Mesodermal cell (in vitro differentiated cells): ENCODE measurements around the gene IGFBP1.

Experiments used
- H3K27ac ChIP-seq: 2 replicates; pipeline ENCODE4 v1.7.0; 2013; ENCODE audit warnings: mild to moderate bottlenecking, low read depth, low read length, moderate library complexity; ENCODE audit not compliant: severe bottlenecking
- H3K36me3 ChIP-seq: 2 replicates; pipeline ENCODE4 v1.7.1; 2013; ENCODE audit warnings: mild to moderate bottlenecking, low read length, moderate library complexity; ENCODE audit not compliant: control insufficient read depth, insufficient read depth
- H3K4me1 ChIP-seq: one replicate; pipeline ENCODE4 v1.7.1; 2013; ENCODE audit warnings: mild to moderate bottlenecking, low read length; ENCODE audit not compliant: insufficient read depth, control insufficient read depth, poor library complexity, severe bottlenecking
- H3K4me3 ChIP-seq: 2 replicates; pipeline ENCODE4 v1.7.0; 2013; ENCODE audit warnings: low read length, control low read depth, mild to moderate bottlenecking; ENCODE audit not compliant: insufficient read depth, poor library complexity, severe bottlenecking; ENCODE audit errors: extremely low read depth
- H3K9me3 ChIP-seq: 2 replicates; pipeline ENCODE4 v1.7.1; 2013; ENCODE audit warnings: mild to moderate bottlenecking, low read length, moderate library complexity; ENCODE audit not compliant: control insufficient read depth
- whole genome bisulfite sequencing, 2 experiments: methylation state at CpG; one replicate each; pipeline ENCODE4 v1.1.5; 2013; ENCODE audit warnings: missing lambda C conversion rate in 2 of 2; ENCODE audit not compliant: insufficient coverage in 2 of 2; 5-methylcytosine and 5-hydroxymethylcytosine counted together

IGFBP1 gene

DNA sequence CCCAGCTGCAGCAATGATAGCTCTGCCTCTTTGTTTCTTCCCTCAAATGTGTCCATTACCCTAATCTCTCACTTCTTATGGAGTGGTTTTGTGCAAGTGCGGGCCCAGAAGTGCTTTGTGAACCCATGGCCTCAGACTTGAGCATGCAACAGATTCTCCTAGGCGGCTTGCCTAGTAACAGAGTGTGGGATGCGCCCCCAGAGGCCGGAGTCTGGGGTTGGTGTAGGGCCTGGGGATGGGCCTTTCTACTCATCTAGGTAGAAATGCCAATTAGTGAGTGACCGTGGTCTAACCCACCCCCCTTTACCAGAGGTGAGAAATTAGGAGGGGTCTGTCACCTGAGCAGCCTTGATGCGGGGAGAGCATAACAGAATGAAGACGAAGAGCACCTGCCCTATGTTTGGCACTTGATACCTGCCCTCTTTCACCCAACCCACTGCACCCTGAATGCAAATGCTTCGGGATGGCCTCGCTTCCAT, 7.0 kb upstream of the IGFBP1 start:
- Histone ChIP-seq H3K36me3 (no peaks in the 10 kb centered on the region), H3K4me1 (peaks cover 3% of the 10 kb centered on the region), H3K27ac (no peak overlapping the region), H3K9me3 (peaks cover 10% of the 10 kb centered on the region), H3K4me3 (no peak overlapping the region)
- 86 to 93% methylated on average over 8 of the region's 9 CpGs for WGBS, 2 experiments

DNA sequence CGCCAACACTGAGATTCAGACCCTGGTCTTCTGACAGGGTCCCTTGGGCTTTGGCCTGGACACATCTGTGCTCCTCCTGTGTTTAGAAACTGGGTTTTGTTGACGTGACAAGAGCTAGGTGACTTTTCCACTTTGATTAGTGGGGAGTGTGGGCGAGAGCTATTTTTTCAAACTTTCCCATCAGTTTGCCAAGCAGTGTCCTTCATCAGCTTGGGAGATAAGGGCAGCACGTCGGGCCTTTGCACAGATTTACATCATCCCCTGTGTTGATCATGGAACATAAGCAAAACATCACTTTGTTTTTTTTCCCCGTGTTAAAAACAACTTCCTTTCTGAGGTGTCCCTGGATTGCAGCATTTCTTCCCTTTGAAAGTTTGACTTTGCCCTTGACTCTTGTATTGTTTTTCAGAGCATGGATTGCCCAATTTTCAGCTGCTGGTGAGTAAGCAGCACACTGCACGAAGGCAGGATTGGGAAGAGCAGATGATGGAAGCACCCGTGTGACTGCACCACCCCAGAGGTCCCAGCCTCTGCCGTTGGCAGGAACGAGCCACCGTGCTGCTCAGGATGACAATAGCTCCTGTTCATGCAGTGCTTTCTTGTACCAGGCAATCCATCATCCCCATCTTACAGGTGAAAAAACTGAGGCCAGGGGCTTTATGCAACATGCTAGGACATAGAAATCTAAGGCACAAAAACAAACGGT, 6.4 kb upstream of the IGFBP1 start:
- no peaks in the 10 kb centered on the region for H3K36me3 ChIP-seq
- H3K4me1 ChIP-seq, result peaks cover 3% of the 10 kb centered on the region
- H3K9me3 ChIP-seq, result peaks cover 10% of the 10 kb centered on the region
- no peak overlapping the region for H3K4me3 ChIP-seq
- WGBS, 2 experiments, result 89 to 90% methylated on average over 12 of the region's 12 CpGs
- H3K27ac ChIP-seq, result no peak overlapping the region

DNA sequence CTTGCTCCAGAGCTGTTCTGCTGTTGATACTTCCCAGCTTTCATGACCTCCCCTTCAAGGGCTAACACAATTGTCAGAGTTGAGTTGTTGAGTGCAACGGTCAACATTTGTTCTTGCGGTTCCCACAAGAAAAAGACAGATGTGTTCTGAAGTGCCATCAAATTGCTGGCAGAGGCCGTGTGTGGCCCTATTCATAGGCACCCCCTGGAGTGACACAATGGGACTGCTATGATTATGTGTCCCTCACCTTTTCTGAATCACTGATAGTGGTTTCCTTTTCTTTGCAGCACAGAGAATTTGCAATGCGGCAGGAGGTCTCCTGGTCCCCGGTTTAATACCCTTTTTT, 5.8 kb upstream of the IGFBP1 start:
- H3K4me3 ChIP-seq, result no peak overlapping the region
- H3K27ac ChIP-seq, result no peak overlapping the region
- no peaks in the 10 kb centered on the region for H3K36me3 ChIP-seq
- H3K9me3 ChIP-seq, result peaks cover 10% of the 10 kb centered on the region
- peaks cover 3% of the 10 kb centered on the region for H3K4me1 ChIP-seq
- 60 to 74% methylated on average over 5 of the region's 5 CpGs for WGBS, 2 experiments

DNA sequence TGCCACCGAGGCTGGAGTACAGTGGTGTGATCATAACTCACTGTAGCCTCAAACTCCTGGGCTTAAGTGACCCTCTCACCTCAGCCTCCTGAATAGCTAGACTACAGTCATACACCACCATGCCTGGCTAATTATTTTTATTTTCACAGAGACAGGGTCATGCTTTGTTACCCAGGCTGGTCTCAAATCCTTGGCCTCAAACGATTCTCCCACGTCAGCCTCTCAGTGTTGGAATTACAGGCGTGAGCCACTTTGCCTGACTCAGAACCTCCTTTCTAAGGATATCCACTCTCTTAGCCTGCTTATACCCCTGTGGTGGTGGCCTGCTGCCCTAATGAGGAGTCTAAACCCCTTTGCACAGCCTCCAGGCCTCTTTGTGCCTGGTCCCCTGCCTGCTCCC, 4.2 kb upstream of the IGFBP1 start:
- Histone ChIP-seq H3K4me3 (no peak overlapping the region), H3K9me3 (no peaks in the 10 kb centered on the region), H3K4me1 (peaks cover 3% of the 10 kb centered on the region), H3K36me3 (no peaks in the 10 kb centered on the region), H3K27ac (no peak overlapping the region)
- WGBS, 2 experiments, result 73 to 92% methylated on average over 4 of the region's 4 CpGs

DNA sequence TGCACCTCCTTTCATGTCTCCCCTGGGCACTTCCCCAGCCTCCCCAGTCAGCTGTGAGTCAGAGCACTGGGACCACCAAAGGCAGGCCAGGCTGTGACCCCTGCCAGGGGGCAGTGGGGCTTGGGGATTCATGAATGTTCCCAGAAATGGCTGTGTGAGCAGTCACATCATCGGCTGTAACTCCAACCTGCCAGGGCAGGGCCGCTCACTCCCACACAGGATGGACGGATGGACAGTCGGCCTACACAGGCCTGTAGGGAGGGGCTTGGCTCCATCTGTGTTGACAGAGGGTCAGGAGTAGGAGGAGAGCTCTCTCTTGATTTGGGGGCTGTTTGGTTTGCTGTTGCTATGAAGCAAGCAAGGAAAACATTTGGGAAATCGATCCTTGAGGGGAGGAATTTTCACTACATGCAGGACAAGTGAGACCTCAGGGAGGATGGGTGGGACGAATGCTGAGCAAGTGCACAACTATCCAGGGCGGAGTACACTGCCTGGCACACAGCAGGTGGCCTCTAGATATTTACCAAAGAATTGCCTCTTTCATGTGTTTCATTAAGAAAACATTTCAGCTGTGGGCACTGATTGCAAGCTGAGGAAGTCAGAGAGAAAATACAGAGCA, 2.9 kb upstream of the IGFBP1 start:
- Histone ChIP-seq H3K4me3 (no peak overlapping the region), H3K9me3 (no peaks in the 10 kb centered on the region), H3K27ac (no peak overlapping the region), H3K36me3 (no peaks in the 10 kb centered on the region), H3K4me1 (peaks cover 11% of the 10 kb centered on the region)
- WGBS, 2 experiments, result 81 to 82% methylated on average over 4 to 7 of the region's 7 CpGs

DNA sequence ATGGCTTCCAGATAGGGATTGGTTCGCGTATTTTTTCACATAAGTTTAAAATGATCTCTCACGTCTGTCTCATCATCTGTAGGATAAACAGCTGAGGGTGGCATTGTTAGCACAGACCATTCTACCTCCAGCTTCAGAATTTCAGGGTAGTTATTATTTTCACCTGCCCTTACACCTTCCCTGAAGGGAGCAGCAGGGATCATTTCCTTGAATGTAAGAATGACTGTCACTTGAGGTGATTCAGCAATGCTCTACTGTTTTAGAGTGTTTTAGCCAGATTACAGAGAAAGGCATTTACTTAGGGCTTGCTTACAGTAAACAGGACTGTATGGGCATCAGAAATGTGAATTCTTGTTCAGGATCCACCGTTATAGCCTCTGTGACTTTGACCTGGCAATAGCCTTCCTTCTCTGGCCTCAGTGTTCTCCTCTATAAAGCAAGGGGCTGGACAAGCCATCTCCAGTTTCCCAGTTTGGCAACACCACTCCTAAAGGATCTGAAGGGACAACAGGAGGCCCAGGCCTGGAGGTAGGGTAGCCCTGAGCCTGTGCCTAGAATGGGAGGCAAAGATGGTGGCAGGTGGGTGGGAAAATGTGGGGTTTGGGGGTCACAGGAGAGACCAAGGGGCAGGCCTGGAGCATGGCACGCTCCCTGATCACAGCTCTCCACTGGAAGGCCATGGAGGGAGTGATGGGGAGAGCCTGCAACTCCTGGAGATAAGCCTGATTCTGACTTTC, 1.2 kb upstream of the IGFBP1 start:
- Histone ChIP-seq H3K9me3 (no peaks in the 10 kb centered on the region), H3K27ac (no peak overlapping the region), H3K36me3 (no peaks in the 10 kb centered on the region), H3K4me1 (peaks cover 11% of the 10 kb centered on the region), H3K4me3 (no peak overlapping the region)
- 87 to 94% methylated on average over 4 of the region's 5 CpGs for WGBS, 2 experiments

DNA sequence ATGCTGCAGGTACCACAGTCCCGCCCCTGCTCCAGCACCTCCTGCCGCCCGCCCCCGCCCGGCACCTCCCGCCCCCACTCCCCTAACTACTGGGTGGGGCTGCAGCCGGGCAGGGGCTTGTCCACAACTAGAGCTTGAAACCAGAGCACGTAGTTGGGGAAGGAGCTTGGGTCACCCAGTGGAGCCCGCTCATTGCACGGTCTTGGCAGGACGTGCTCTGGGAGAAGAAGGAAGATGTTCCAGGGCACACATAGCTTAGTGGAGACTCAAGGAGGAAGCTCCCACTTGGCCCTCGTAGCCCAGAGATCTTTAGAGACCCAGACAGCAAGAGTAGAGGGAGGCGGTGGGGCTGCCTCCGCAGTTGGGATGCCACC, 692 bp downstream of the IGFBP1 start:
- 22 to 25% methylated on average over 6 to 8 of the region's 14 CpGs for WGBS, 2 experiments
- peak overlapping the region; percentile 28 for H3K4me3 ChIP-seq
- H3K4me1 ChIP-seq, result peaks cover 11% of the 10 kb centered on the region

DNA sequence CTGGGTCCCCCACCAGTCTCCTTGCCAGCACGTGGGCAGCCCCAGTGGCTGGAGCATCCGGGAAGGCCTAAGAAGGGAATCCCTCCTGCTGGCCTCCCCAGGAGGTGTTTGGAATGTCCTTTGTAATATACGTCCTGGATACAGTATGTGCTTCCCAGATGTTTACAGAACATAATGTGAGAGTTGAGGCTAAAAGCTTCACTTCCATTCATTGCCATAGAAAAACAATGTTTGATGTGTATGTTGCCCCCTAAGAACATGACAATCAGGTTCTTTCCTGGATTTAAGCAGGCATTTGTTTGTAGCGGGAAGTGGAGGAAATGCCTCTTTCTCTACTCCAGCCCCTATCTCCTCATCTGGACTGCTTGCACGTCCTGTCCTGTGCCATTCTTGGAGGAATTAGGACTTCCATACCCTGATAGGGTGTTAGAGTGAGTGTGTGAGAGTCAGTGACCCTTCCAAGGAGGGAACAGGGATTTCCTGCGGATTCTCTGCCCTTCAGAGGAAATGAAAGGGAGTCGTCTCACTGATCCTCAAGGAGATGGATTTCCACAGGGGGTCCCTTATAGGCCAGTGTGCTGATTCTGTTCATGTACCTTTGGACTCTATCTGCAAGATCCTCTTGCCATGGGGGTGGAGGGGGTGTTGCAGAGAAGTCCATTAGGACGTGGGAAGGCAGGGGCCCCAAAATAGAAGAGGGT, 1.2 kb downstream of the IGFBP1 start:
- Histone ChIP-seq H3K27ac (no peak overlapping the region), H3K36me3 (no peaks in the 10 kb centered on the region), H3K4me3 (no peak overlapping the region), H3K9me3 (no peaks in the 10 kb centered on the region), H3K4me1 (peaks cover 11% of the 10 kb centered on the region)
- 47 to 64% methylated on average over 4 to 5 of the region's 8 CpGs for WGBS, 2 experiments

More for the DNA sequence above, 692 bp downstream of the IGFBP1 start:
- Histone ChIP-seq H3K36me3 (no peaks in the 10 kb centered on the region), H3K27ac (no peak overlapping the region), H3K9me3 (no peaks in the 10 kb centered on the region)

DNA sequence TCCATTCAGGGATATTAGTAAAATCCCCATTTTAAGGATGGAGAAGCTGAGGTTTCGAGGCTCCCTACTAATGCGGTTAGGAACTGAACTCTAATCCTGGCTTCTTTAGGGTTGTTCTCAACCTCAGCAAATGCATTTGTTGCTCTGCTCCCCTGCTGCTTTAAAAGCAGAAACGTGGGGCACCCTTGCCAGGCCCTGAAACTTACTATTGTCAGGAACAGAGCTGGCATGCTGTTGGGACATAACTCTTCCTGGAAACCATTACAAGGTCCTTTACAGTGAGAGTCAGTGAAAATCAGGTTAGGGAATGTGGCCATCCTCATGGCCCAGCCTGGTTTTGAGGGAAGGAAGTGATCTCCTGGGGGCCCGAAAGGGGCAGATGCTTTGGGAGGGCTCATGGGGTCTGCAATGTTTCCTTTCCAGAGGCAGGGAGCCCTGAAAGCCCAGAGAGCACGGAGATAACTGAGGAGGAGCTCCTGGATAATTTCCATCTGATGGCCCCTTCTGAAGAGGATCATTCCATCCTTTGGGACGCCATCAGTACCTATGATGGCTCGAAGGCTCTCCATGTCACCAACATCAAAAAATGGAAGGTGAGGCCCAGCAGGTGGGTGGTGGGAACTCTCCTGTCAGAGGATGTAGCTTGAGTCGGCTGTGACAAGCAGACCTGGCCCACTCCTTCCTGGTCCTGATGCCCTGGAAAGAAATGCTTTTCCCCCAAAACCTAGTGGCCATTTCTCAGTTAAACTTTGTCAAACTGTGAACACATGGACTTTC, 2.0 kb downstream of the IGFBP1 start:
- H3K4me1 ChIP-seq, result peaks cover 10% of the 10 kb centered on the region
- 83 to 91% methylated on average over 5 to 7 of the region's 8 CpGs for WGBS, 2 experiments
- H3K4me3 ChIP-seq, result no peak overlapping the region
- no peak overlapping the region for H3K27ac ChIP-seq
- no peaks in the 10 kb centered on the region for H3K9me3 ChIP-seq
- no peaks in the 10 kb centered on the region for H3K36me3 ChIP-seq

DNA sequence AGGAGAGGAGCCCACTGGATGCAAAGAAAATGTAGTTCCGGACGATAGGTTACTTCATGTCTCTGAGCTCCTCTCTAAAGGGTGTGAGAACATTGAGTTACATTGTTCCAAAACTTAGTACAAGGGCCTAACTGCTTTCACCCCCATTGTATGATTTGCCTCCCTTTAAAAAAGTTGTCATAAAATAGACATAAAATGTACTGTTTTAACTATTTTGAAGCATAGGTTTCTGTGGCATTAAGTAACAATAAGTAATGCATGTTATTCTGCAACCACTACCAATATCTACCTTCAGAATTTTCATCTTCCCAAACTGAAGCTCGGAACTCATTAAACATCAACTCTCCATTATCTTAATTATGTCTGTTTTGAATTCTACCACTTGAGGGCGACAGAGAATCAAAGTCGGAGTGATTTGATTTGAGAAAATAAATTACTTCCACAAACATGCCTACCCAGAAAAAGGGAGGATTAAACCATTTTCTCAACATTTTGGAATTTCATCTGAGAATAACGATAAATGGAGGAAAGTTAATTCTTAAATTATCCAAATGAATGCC, 2.7 kb downstream of the IGFBP1 start:
- Histone ChIP-seq H3K9me3 (no peaks in the 10 kb centered on the region), H3K36me3 (no peaks in the 10 kb centered on the region), H3K4me3 (no peak overlapping the region), H3K27ac (no peak overlapping the region), H3K4me1 (peaks cover 9% of the 10 kb centered on the region)
- 92% methylated on average over 2 of the region's 6 CpGs for WGBS, 2 experiments
